Ascending aorta (tissue), 2 donors: ENCODE results near the gene CDCP1. TPM values are rescaled to one million over a fixed set of nuclear protein-coding genes. Genes with fewer than 3 reads are reported as not detected.

Experiments used
- DNase-seq, 2 donors: peaks; one replicate each; pipeline ENCODE4 v3.0.0-alpha.2; 2019; ENCODE audit warnings: low spot score in 2 of 2
- H3K27ac ChIP-seq, 2 donors: fragments of 200-600 bp; sonication (generic); one replicate each; pipeline ENCODE4 v1.5.1; 2016 to 2017; ENCODE audit warnings: mild to moderate bottlenecking in 1 of 2
- H3K27me3 ChIP-seq: fragments of 200-600 bp; sonication (generic); one replicate; pipeline ENCODE4 v1.5.1; 2017
- H3K36me3 ChIP-seq, 2 donors: fragments of 200-600 bp; sonication (generic); one replicate each; pipeline ENCODE4 v1.5.1; 2016
- H3K4me1 ChIP-seq, 2 donors: fragments of 200-600 bp; sonication (generic); one replicate each; pipeline ENCODE4 v1.5.1; 2016 to 2017; ENCODE audit warnings: mild to moderate bottlenecking in 1 of 2
- H3K4me3 ChIP-seq, 2 donors: fragments of 200-600 bp; sonication (generic); one replicate each; pipeline ENCODE4 v1.5.1; 2016 to 2017; ENCODE audit warnings: mild to moderate bottlenecking in 1 of 2
- H3K9me3 ChIP-seq, 2 donors: fragments of 200-600 bp; sonication (generic); one replicate each; pipeline ENCODE4 v1.5.1; 2016
- CTCF ChIP-seq, 3 experiments: fragments of 200-600 bp in 2 of 3; fragments of 450-650 bp in 1 of 3; sonication (generic) in 2 of 3; IDR thresholded peaks; one replicate each; pipeline ENCODE4 v1.5.1; 2016 to 2019; ENCODE audit warnings: antibody characterized with exemption in 3 of 3, mild to moderate bottlenecking in 1 of 3, moderate library complexity in 1 of 3
- intact Hi-C: fragments of 100-400 bp; cut with DNase I; formaldehyde crosslinking; loops from one replicate; pipeline ENCODE4 v1.15.1; 2023
- total RNA-seq: library from RNA; depleted of rRNA; stranded (reverse); fragments of >200 nt; gene quantifications from one replicate; pipeline ENCODE4 v1.1.0, GENCODE V29; 2016

Gene CDCP1
- total RNA-seq, 1 donor from 2014 or later = 3.0 TPM

- H3K27ac ChIP-seq = no peak overlapping the region
- no peaks in the 10 kb centered on the region for H3K27me3 ChIP-seq
- H3K4me1 ChIP-seq = peaks cover 2% of the 10 kb centered on the region in 2 donors
- H3K36me3 ChIP-seq = no peaks in the 10 kb centered on the region
- intact Hi-C loops = loop anchor here (5.0 kb wide), 1 partner anchor 68 kb away; no protein-coding TSS in a partner anchor
- no peak for TF ChIP-seq CTCF (IDR thresholded peaks at IDR 0.05)
- no peak overlapping the region for H3K4me3 ChIP-seq
- H3K9me3 ChIP-seq = no peaks in the 10 kb centered on the region
- no peak for DNase-seq
Observed at GRCh38 chr3:45109771-45110508, 36.2 kb downstream of the CDCP1 start.

- Histone ChIP-seq H3K27me3 (no peaks in the 10 kb centered on the region), H3K36me3 (no peaks in the 10 kb centered on the region), H3K9me3 (no peaks in the 10 kb centered on the region), H3K4me3 (no peak overlapping the region), H3K4me1 (no peaks in the 10 kb centered on the region), H3K27ac (no peak overlapping the region)
- TF ChIP-seq CTCF (IDR thresholded peaks at IDR 0.05) = no peak
- no peak for DNase-seq
- intact Hi-C loops = no loop called here
Observed at GRCh38 chr3:45106874-45107273, 39.3 kb downstream of the CDCP1 start.

- Histone ChIP-seq H3K4me1 (no peaks in the 10 kb centered on the region), H3K27me3 (no peaks in the 10 kb centered on the region), H3K27ac (no peak overlapping the region), H3K36me3 (no peaks in the 10 kb centered on the region), H3K4me3 (no peak overlapping the region), H3K9me3 (no peaks in the 10 kb centered on the region)
- DNase-seq = no peak
- TF ChIP-seq CTCF (IDR thresholded peaks at IDR 0.05) = no peak
- intact Hi-C loops = no loop called here
Observed at GRCh38 chr3:45105855-45106671, 40.1 kb downstream of the CDCP1 start.

GRCh38 chr3:45104715-45105711, 41.2 kb downstream of the CDCP1 start:
- no peak for DNase-seq
- no peak for TF ChIP-seq CTCF (IDR thresholded peaks at IDR 0.05)
- no peaks in the 10 kb centered on the region for H3K4me1 ChIP-seq
- H3K36me3 ChIP-seq = no peaks in the 10 kb centered on the region
- intact Hi-C loops = no loop called here
- no peak overlapping the region for H3K4me3 ChIP-seq
- H3K9me3 ChIP-seq = no peaks in the 10 kb centered on the region
- H3K27ac ChIP-seq = no peak overlapping the region
- H3K27me3 ChIP-seq = no peaks in the 10 kb centered on the region
